HG03354 (cell line): ENCODE data around the gene ALDH7A1.
"Not testable (repeated sequence)": the region's sequence is repeated elsewhere in the genome, so short reads cannot be mapped to it uniquely, and the experiment has no call there.

Source experiments
- ATAC-seq: cut with Tn5 transposase; IDR thresholded peaks from one replicate; pipeline ENCODE4 v1.9.1; 2021; ENCODE audit warnings: mild to moderate bottlenecking; ENCODE audit not compliant: unreplicated experiment, poor library complexity, severe bottlenecking

Gene ALDH7A1

DNA sequence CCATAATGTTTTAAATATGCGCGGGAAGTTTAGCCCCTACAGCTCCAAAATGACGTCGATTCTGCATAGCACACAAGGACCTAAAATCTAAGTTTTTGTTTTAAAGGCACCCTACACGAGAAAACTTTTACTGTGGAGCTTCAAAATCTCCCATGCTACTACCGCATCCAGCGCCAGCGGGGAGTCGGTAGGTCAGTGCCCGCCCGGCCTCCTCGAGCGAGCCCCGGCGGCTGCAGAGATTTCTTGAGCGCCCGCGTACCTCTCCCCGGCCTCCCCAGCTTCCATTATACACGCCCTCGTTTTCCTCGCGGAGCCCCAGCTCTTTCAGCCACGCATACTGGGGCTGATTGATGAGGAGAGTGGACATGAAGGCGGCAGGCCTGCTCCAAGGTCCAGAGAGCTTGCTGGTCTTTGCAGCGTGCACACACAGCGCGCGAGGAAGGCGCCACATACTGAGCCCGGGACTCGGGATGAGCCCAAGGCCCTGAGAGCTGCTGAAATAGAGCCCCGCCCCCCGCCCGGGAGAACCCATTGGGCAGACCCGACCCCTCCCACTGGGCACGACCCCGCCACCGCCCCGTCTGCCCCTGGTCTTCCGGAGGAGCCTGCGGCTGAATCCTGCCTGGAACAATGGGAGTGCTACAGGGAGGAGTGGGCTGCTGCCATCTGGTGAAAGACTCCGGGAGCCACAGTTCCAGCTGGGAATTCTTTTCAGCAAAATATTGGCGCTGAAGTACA is at the start of gene ALDH7A1:
ALDH7A1 (minus strand) TSS at position 472 of the 738 bp plus-strand sequence; CDS start at position 451, 21 bp downstream.
- ATAC-seq, result peak; percentile 85

DNA sequence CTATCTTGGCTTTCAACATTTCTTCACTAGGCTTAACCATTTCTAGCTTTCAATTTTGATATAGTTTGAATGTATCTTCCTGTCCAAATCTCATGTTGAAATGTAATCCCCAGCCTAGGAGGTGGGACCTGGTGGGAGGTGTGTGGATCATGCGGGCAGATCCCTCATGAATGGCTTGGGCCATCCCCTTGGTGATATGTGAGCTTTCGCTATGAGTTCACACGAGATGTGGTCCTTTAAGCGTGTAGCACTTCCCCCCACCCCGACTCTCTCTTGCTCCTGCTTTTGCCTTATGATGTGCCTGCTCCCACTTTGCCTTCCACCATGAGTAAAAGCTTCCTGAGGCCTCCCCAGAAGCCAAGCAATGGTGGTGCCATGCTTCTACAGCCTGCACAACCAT is 46.4 kb upstream of the ALDH7A1 start:
- no peak for ATAC-seq

DNA sequence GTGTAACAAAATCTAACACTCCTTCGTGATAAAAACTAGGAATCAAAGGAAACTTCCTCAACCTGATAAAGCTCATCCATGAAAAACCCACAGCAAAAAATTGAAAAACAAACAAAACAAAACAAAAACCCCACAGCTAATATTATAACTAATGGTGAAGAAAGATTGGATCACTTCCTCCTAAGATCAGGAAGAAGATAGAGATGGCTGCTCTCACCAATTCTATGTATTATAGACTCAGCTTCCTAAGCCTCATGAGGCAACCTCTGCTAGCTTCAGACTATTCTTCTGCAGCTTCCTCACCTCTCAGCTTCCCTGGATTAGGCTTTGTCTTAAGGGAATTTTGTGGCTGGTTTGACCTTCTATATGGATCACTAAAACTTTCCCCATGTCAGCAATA is 45.8 kb upstream of the ALDH7A1 start:
- no peak for ATAC-seq

DNA sequence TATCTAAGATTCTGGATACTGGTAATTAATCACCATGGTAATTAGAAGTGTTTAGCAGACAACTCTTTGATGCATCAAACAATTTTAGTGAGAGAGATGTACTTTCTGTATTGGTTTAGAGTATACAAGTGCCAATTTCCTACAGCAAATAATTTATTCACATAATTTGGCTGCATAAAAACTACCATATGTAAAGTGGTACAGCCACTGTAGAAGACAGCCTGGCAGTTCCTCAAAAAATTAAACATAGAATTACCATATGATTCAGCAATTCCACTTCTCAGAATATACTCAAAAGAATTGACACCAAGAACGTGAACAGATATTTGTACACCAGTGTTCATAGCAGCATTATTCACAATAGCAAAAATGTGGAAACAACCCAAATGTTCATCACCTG is 41.9 kb upstream of the ALDH7A1 start:
- no peak for ATAC-seq

DNA sequence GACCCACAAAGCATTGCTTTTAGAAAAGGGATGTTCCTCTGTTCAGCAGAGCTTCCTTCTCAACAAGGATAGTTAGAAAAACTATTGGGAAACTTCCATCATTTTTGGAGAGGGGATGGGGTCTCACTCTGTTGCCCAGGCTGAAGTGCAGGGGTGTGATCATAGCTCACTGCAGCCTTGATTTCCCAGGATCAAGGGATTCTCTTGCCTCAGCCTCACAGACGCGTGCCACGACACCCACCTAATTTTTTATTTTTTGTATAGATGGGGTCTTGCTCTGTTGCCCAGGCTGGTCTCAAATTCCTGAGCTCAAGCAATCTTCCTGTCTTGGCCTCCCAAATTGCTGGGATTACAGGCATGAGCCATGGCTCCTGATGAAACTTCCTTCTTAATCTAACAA is 40.6 kb upstream of the ALDH7A1 start:
- ATAC-seq, result no peak

DNA sequence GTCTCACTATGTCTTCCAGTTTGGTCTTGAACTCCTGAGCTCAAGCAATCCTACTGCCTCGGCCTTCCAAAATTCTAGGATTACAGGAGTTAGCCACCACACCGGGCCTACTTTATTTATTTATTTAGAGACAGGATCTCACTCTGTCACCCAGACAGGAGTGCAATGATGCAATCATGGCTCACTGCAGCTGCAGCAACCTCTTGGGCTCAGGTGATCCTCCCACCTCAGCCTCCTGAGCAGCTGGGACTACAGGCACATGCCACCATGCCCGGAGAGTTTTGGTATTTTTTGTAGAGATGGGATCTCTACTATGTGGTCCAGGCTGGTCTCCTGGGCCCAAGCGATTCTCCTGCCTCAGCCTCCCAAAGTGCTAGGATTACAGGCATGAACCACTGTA is 38.5 kb upstream of the ALDH7A1 start:
- ATAC-seq, result no peak

DNA sequence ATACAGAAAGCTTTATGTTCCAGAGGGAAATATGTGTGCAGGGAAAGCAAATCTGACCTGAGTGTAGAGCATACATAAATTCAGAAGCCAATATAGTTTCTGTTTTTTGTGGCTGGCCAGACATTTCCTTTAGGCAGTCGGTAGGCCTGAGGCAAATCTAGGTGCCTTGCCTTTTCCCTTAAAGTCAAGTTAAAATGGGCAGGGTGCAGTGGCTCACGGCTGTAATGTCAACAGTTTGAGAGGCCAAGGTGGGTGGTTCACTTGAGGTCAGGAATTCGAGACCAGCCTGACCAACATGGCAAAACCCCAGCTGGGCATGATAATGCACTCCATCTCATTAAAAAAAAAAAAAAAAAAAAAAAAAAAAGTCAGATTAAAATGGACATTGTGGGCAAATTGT is 36.9 kb upstream of the ALDH7A1 start:
- ATAC-seq, result no peak

DNA sequence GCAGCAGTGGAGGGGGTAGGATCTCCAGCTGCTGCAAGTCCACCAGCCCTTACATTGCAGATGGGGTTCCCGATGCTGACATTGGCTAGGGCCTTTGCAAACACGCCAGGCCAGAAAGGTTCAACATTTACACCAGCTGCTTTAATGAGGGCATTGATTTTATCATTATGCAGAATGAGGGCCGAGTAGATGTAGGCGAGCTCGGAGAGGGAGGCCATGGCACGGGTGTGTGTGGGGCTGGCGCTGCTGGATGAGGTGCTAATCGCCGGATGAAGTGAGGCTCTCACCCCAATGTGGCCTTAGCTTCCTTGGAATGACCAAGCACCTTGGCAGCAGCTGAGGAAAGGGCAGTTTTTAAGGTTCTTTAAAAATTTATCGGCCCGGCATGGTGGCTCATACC is 33.1 kb upstream of the ALDH7A1 start:
- no peak for ATAC-seq

DNA sequence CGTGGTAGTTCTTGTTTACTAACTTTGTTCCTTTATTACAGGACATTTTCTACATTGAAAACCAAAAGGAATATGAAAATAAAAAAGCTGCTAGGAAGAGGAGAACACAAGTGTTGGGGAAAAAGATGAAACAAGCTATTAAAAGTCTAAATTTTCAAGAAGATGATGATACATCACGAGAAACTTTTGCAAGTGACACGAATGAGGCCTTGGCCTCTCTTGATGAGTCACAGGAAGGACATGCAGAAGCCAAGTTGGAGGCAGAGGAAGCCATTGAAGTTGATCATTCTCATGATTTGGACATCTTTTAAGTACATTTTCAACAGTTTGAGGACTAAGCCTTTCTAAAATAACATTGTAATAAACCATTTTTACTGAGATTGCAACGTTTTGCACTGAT is 29.5 kb upstream of the ALDH7A1 start:
- no peak for ATAC-seq

DNA sequence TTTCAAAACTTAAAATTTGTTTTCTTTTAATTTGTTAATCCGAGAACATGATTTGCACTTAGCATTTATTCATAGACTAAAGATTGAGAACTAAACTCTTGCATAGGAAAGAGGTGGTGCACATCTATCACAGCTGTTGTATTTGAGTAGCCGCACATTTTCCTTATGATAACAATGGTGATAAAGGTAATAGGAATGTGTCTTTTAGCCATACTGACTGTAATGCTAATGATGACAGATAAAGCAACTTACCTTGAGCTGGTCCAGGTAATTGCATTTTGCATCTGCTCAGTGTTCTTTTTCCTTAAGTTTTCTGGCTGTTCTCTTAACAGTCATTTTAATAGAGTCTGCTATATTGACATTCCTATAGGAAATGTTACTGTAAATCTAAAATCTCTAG is 24.8 kb upstream of the ALDH7A1 start:
- no peak for ATAC-seq

DNA sequence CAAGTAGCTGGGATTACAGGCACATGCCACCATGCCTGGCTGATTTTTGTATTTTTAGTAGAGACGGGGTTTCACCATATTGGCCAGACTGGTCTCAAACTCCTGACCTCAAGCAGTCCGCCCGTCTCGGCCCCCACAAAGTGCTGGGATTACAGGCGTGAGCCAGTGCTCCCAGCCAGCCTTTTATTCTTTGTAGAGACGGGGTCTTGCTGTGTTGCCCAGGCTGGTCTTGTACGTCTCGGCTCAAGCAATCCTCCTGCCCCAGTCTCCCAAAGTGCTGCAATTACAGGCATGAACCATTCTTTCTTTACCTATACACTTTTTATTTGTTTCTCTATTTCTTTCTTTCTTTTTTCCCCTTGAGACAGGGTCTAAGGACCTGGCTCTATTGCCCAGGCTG is 22.6 kb upstream of the ALDH7A1 start:
- not testable (repeated sequence) for ATAC-seq

DNA sequence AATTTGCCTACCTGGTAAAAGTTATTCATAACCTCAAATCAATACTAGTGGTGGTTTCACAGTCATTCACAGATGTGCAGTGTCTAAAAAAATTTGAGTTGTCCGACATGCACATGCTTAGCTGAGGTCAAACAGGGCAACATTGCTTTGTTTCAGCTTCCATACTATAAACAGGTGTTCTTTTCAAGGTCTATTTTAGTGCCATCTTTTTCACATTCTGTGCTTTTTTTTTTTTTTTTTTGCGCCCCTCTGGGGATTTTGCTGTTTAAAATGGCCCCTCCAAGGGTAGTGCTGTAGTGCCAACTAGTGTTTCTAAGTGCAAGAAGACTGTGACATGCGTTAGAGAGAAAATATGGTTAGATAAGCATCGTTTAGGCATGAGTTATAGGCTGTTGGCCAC is 20.3 kb upstream of the ALDH7A1 start:
- ATAC-seq, result peak; percentile 98

DNA sequence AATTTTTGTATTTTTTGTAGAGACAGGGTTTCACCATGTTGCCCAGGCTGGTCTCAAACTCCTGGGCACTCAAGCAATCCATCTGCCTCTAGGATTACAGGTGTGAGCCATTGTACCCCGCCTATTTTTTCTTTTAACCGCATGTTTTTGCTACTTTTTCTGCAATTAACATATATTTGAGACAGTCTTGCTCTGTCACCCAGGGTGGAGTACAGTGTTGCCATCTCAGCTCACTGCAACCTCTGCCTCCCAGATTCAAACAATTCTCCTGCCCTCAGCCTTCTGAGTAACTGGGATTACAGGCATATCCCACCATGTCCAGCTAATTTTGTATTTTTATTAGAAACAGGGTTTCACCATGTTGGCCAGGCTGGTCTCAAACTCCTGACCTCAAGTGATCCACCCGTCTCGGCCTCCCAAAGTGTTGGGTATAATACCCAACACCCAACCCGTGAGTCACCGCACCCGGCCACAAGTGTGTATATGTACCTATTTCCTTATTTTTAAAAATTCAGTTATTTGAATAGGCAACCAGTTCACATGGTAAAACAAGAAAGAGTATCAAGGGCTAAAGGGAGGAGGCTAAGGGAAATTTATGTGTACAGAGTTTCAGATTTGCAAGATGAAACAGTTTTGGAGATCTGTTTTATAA is 19.0 kb upstream of the ALDH7A1 start:
- no peak for ATAC-seq

DNA sequence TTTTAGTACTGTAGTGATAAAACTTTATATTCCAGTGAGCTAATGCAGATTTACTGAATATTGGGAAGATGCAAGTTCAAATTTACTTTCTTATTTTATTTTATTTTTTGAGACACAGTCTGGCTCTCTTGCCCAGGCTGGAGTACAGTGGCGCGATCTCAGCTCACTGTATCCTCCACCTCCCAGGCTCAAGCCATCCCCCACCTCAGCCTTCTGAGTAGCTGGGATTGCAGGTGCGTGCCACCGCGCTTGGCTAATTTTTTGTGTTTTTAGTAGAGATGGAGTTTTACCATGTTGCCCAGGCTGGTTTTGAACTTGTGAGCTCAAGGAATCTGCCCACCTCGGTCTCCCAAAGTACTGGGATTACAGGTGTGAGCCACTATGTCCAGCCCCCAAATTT is 15.6 kb upstream of the ALDH7A1 start:
- ATAC-seq, result no peak

DNA sequence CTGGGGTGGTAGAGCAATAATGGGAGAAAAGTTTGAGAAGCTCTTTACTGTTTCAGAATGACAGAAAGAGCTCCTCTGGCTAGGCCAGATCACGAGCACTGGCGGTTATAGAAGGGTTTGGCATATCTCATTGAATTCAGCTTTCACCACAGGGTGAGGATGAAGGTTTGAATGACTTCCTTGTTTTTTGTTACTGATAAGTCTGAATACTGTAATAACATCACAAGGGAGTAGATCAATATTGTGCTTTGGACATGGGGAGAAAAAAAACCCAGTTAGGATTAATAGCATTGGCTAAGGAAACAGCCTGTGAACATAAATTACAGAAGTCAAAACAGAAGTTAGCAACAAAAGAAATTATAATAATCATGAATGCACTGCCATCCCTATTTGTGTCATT is 15.1 kb upstream of the ALDH7A1 start:
- ATAC-seq, result no peak

DNA sequence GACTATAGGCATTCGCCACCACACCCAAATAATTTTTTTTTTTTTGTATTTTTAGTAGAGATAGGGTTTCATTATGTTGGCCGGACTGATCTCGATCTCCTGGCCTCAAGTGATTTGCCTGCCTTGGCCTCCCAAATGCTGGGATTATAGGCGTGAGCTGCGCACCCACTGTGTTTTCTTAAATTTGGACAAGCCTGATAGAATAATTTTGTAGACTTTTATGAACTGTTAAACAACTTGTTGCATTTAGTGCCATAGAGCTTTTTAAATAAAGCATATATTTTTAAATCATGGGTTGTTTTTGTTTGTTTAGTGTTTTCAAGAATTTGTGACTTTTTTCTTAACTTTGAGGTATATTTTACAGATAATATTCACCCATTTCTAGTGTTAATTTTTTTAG is 10.5 kb upstream of the ALDH7A1 start:
- no peak for ATAC-seq

DNA sequence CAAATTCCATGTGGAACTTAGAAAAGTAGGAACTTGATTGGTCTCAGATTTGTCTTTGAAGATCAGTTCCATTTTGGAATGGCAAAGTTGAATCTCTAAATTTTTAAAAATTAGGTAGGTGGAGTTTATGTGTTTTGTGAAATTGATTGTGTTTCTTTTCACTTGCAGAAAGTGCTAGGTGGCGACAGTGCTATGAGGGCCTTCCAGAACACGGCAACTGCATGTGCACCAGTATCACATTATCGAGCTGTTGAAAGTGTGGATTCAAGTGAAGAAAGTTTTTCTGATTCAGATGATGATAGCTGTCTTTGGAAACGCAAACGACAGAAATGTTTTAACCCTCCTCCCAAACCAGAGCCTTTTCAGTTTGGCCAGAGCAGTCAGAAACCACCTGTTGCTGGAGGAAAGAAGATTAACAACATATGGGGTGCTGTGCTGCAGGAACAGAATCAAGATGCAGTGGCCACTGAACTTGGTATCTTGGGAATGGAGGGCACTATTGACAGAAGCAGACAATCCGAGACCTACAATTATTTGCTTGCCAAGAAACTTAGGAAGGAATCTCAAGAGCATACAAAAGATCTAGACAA is 8.5 kb upstream of the ALDH7A1 start:
- no peak for ATAC-seq

DNA sequence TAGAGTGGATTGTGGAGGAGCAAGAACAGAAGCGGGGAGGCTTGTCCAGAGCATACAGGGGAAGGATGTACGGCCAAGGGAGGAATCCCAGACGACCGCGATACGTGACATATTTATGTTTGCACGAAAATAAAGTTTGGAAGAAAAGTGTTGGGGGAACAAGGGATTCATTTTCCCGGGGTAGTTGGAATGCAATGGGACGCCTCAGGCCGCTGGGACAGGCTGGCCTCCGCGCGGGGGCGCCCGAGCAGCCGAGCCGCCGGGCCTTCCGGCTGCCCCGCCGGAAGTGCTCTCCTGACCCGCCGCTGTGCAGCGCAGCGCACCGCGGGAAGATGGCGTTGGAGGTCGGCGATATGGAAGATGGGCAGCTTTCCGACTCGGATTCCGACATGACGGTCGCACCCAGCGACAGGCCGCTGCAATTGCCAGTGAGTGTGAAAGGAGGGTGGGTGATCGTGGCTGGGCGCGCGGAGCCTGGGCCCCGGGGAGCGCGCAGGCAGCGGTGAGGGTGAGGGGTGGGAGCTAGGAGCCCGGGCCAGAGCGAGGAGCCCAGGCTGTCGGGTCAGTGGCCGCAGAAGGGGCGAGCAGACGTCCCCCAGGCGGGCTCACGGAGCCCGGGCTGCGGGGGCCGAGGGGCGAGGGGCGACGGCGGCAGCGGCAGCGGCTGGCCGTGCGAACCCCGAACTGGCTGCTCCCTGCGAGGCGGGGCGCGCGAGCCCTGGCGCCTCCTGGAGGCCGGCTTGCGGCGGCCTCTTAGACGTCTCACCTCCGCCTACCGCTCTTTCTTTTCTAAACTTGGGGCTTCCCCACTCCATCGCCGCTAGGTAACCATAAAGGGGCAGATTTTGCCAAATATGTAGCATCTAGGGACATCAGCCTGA is 5.9 kb upstream of the ALDH7A1 start, which contains the start of gene PHAX:
PHAX (plus strand) TSS at position 317 of the 881 bp plus-strand sequence; CDS start at position 333, 16 bp downstream.
- ATAC-seq, result peak; percentile 97

DNA sequence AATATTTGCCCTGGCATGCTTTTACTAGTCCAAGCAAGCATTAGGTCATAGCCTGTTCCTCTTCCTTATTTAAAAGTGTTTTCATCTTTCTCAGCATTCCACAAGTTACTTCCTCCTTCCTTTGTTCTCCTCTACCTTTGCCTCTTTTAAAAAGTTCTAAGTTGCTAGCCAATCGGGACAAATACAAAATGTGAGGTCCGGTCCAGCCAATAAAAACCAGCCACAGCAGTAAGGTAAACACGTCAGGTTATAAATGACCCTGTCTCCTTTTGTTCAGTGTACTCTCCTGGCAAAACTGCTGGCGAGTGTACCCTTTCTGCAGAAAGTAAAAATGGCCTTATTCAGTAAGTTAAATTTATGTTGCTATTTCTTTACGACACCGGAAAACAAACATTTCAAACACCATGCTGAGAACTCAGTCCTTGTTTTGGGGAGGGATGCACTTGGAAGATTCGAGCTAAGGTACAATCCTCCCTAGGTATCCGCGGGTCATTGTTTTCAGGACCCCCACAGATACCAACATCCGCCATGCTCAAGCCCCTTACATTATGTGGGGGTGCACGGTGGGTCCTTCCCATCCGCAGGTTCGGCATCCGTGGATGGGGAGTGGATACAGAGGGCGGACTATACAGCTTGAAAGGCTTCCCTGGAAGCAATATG is 5.1 kb upstream of the ALDH7A1 start:
- not testable (repeated sequence) for ATAC-seq

DNA sequence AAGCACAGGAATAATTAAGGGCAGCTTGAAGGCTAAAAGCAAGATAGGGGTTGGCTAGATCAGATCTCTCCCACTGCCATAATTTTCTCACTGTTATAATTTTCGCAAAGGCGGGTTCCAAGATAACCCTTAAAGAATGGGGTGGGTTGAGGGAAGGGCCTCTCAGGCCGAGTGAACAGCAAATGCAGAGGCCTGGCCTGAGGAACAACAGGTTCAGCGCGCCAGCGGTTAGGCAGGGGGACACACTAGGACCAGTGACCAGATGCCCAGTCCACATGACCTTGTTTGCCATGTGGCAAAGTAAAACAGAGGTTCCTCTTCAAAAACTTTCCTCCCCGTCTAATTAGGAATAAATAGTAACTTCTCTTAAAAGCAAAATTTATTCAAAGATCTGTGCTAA is 4.5 kb upstream of the ALDH7A1 start:
- no peak for ATAC-seq
